ENCODE results near the gene RFC2.
A peak's percentile ranks its signal among the peaks of the same experiment; 100 is the strongest.

The RFC2 gene

DNA sequence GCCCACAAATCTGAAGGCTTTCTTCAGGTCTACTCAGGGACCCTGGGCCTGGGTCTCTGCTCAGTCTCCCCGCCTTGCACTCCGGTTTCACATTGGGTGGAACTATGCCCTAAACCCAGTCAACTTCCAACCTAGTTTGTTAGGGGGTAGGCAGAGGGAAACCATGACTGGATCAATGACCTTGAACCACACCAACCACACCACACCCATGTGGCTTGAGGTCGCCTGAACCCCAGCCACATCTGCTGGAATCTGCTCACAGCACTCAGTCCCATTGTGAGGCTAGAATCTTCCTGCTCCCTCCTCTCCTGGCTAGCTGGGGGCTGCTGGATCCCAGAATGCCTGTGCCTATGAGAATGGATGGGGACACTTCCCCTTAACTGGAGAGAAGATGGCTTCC, 17.9 kb downstream of the RFC2 start:
- TF ChIP-seq, protein P1, sequence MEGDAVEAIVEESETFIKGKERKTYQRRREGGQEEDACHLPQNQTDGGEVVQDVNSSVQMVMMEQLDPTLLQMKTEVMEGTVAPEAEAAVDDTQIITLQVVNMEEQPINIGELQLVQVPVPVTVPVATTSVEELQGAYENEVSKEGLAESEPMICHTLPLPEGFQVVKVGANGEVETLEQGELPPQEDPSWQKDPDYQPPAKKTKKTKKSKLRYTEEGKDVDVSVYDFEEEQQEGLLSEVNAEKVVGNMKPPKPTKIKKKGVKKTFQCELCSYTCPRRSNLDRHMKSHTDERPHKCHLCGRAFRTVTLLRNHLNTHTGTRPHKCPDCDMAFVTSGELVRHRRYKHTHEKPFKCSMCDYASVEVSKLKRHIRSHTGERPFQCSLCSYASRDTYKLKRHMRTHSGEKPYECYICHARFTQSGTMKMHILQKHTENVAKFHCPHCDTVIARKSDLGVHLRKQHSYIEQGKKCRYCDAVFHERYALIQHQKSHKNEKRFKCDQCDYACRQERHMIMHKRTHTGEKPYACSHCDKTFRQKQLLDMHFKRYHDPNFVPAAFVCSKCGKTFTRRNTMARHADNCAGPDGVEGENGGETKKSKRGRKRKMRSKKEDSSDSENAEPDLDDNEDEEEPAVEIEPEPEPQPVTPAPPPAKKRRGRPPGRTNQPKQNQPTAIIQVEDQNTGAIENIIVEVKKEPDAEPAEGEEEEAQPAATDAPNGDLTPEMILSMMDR (conservative IDR thresholded peaks at IDR 0.05) = no peak
- no peak overlapping the region for H3K27ac ChIP-seq

DNA sequence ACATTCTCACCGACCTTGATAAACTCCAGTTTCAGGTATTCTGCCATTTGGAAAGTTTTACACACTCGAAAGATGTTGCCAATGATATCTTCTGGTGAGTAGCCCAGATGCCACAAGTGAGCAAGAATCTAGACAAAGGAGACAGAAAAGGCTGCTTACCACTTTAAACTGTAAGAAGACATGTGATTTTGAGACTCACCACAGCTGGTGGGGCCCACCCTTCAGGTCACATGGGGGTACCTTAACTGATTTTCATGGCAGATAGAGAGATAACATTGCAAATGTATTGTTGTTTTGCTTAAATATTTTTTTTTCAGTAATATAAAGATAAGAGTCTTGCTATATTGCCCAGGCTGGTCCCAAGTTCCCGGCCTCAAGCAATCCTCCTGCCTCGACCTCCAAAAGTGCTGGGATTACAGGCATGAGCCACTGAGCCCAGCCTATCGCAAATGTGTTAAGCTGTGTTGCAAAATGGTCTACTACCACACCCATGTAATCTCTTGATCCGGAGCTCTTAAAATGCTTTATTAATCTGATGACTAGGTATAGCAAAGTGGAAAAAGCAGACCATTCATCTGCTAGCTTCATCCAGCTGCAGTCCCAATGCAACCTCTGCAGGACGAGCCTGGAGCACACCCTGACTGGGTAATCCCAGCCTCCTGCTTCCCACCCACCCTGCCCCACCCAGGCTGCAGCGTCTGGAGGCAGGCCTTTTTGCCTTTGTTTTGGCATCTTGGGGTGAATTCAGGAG, 18.5 kb downstream of the RFC2 start:
- no peak overlapping the region for H3K27ac ChIP-seq
- TF ChIP-seq, protein P1 (conservative IDR thresholded peaks at IDR 0.05) = no peak

DNA sequence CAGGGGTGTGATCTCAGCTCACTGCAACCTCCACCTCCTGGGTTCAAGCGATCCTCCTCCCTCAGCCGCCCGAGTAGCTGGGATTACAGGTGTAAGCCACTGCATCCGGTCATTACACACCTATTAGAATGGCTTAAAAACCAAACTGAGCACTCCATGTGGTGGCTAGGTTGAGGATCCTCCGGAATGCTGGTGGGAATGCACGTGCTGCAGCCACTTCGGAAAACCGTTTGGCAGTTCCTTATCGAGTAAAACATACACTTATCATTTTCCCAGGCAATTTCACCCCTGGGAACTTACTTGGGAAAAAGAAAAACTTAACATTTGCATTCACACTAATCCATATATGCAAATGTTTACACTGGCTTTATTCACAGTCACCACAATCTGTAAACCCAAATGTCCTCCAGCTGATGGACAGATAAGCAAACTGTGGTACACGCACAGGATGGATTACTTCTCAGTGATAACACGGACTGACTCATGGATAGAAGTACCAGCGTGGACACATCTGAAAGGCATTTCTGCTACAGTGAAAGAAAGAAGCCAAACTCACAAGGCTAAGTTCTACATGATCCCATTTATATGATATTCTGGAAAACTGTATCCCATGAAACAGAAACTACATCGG, 20.4 kb downstream of the RFC2 start:
- TF ChIP-seq, protein P1 (conservative IDR thresholded peaks at IDR 0.05) = no peak
- H3K27ac ChIP-seq = 0 out of 2 replicates have a peak overlapping the region, but pooled peaks have one; percentile 5

DNA sequence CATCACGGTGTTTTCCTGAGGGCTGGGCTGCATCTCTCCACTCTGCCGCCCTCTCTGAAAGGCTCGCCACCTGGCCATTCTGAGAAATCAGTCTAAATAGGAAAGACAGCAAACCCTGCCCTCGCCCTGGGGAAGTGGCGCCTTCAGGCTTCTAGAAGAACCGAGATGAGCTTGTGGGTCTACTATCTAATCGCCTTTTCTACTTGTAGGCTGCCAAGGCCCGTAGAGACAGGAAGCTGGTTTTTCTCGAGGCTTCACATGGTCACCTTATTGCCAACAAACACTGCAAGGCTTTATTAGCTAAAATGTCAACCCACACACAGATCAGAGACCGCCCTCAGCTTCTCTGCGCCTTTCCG, 23.0 kb downstream of the RFC2 start:
- no peak overlapping the region for H3K27ac ChIP-seq
- TF ChIP-seq, protein P1 (conservative IDR thresholded peaks at IDR 0.05) = no peak

DNA sequence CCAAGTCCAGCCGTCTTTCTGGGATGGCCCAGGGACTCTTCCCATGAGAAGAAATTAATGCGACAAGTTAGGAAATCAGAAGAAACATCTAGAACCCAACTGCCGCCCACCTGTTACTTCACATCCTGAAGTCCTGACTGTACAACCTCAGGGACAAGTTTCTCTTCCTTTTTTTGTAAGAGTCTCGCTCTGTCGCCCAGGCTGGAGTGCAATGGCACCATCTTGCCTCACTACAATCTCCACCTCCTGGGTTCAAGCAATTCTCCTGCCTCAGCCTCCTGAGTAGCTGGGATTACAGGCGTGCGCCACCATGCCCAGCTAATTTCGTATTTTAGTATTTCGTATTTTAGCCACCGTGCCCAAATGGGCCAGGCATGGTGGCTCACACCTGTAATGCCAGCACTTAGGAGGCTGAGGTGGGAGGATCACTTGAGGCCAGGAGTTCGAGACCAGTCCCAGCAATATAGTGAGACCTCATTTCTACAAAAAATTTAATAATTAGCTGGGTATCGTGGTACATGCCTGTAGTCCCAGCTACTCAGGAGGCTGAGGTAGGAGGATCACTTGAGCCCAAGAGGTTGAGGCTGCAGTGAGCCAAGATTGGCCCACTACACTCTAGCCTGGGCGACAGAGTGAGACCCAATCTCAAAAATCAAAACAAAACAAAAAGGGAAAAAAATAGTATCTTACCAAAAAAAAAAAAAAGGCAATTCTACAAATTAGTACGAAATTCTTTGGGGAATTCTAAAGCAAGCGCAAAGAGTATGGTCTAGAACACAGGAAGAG, 23.6 kb downstream of the RFC2 start:
- H3K27ac ChIP-seq = no peak overlapping the region
- TF ChIP-seq, protein P1 (conservative IDR thresholded peaks at IDR 0.05) = no peak

DNA sequence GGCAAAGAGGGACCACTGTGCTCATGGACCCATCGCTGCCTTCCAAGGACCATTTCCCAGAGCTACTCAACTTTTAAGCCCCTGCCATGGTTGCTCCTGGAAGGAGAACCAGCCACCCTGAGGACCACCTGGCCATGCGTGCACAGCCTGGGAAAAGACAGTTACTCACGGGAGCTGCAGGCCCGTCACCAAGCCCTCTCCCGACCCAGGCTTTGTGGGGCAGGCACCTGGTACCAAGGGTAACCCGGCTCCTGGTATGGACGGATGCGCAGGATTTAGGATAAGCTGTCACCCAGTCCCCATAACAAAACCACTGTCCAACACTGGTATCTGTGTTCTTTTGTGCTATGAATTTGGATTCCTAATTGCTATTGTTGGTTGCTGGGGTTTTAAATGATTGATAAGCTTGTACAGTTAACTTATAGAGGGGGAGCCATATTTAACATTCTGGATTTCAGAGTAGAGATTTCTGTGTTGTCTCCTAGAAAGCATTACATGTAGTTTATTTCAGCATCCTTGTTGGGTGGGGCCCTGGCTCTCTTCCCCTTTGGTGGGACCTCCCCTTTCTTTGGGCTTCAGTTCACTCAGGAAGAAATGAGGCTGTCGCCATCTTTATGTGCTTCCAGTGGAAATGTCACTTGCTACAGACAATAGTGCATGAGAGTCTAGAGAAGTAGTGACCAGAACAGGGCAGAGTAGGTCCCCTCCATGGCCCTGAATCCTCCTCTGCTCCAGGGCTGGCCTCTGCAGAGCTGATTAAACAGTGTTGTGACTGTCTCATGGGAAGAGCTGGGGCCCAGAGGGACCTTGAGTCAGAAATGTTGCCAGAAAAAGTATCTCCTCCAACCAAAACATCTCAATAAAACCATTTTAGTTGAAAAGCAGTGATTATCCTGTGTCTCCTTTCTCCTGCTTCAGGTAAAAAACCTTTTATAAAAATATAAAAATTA, 25.0 kb downstream of the RFC2 start:
- TF ChIP-seq, protein P1 (conservative IDR thresholded peaks at IDR 0.05) = no peak
- H3K27ac ChIP-seq = no peak overlapping the region
